Natural killer cell (primary cell): ENCODE results near the gene RNU6-1. TPM values are rescaled to one million over a fixed set of nuclear protein-coding genes. Genes with fewer than 3 reads are reported as not detected.

Experiments
- ATAC-seq, 3 donors: fragments of 150-1000 bp in 2 of 3; fragments of 200-7000 bp in 1 of 3; cut with Tn5 transposase; 1 replicate in 1 of 3; 2 replicates in 2 of 3; pipeline ENCODE4 v1.10.0; 2021; ENCODE audit warnings: mild to moderate bottlenecking in 2 of 3, moderate library complexity in 2 of 3
- DNase-seq, 2 donors: peaks; one replicate each; pipeline versions ENCODE4 v3.0.0 to v3.0.0-alpha.2; 2013 to 2021; ENCODE audit warnings: mixed read lengths in 1 of 2
- H3K27ac ChIP-seq: one replicate; pipeline ENCODE4 v1.5.1; 2013; ENCODE audit warnings: mild to moderate bottlenecking, low read length
- H3K27me3 ChIP-seq: one replicate; pipeline ENCODE4 v1.6.1; 2013; ENCODE audit warnings: low read length; ENCODE audit not compliant: control insufficient read depth, insufficient read depth
- H3K36me3 ChIP-seq: one replicate; pipeline ENCODE4 v1.6.1; 2013; ENCODE audit warnings: low read length; ENCODE audit not compliant: control insufficient read depth, insufficient read depth
- H3K4me1 ChIP-seq: one replicate; pipeline ENCODE4 v1.6.1; 2013; ENCODE audit warnings: low read length; ENCODE audit not compliant: control insufficient read depth, insufficient read depth
- H3K4me3 ChIP-seq: one replicate; pipeline ENCODE4 v1.5.1; 2013; ENCODE audit warnings: low read length
- H3K9me3 ChIP-seq: one replicate; pipeline ENCODE4 v1.6.1; 2013; ENCODE audit warnings: low read length; ENCODE audit not compliant: control insufficient read depth, insufficient read depth
- H3K27ac Mint-ChIP-seq, 2 donors: one replicate each; pipeline ENCODE4 v1.8.0; 2022; ENCODE audit warnings: mild to moderate bottlenecking in 2 of 2, mixed read lengths in 2 of 2, moderate library complexity in 1 of 2
- H3K27me3 Mint-ChIP-seq, 2 donors: one replicate each; pipeline ENCODE4 v1.8.0; 2022; ENCODE audit warnings: low read depth in 2 of 2, mixed read lengths in 2 of 2
- H3K36me3 Mint-ChIP-seq: one replicate; pipeline ENCODE4 v1.8.0; 2022; ENCODE audit warnings: mixed read lengths
- H3K4me1 Mint-ChIP-seq, 2 donors: one replicate each; pipeline ENCODE4 v1.8.0; 2022; ENCODE audit warnings: mixed read lengths in 2 of 2
- H3K4me3 Mint-ChIP-seq: one replicate; pipeline ENCODE4 v1.8.0; 2022; ENCODE audit warnings: mild to moderate bottlenecking, moderate library complexity, mixed read lengths
- H3K9me3 Mint-ChIP-seq, 2 donors: one replicate each; pipeline ENCODE4 v1.8.0; 2022; ENCODE audit warnings: mixed read lengths in 2 of 2
- WGBS: methylation state at CpG from one replicate; pipeline ENCODE4 v1.1.7; 2013; ENCODE audit warnings: missing lambda C conversion rate; ENCODE audit not compliant: insufficient coverage; 5-methylcytosine and 5-hydroxymethylcytosine counted together
- intact Hi-C: fragments of 100-400 bp; cut with micrococcal nuclease; formaldehyde crosslinking; loops from one replicate; pipeline ENCODE4 v1.14.2; 2022
- total RNA-seq, 4 donors: library from RNA; stranded (reverse); fragments of 120-200 nt in 1 of 4; gene quantifications; one replicate each; pipeline versions ENCODE4 v1.2.3 to v1.2.4, GENCODE V29; 2013 to 2022
- TF ChIP-seq, protein P1 (sequence below): fragments of 200-600 bp; IDR thresholded peaks from one replicate; pipeline ENCODE4 v1.8.0; 2022; ENCODE audit warnings: antibody characterized with exemption

Gene RNU6-1
- total RNA-seq, 3 donors from 2014 or later (not counting 1 experiment from before 2014, with no cell fraction given) = not detected

DNA sequence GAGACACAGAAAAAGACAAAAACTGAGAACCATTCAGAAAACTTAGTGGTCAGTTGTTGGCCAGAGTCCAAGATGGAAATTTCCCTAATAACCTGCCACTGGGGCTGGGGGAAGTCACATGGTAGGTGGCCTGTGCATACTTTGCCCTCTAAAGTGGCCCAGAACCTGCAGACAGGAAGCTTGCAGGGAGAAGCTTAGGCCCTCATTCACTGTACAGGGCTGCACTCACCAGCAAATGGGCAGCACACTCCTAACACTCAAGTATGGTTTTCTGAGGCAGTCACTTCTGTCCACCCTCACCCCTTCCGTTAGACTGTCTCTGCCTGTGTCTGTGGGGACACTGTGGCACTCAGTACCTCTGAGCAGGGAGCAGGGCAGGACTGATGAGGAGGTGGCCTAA is 14.5 kb upstream of the RNU6-1 start:
- Histone ChIP-seq H3K4me1 (no peaks in the 10 kb centered on the region), H3K27ac (no peak overlapping the region), H3K4me3 (no peak overlapping the region), H3K9me3 (no peaks in the 10 kb centered on the region), H3K36me3 (no peaks in the 10 kb centered on the region), H3K27me3 (no peaks in the 10 kb centered on the region)
- ATAC-seq (no peak), DNase-seq (no peak)
- Mint-ChIP-seq H3K4me1 (no peaks in the 10 kb centered on the region), H3K27ac (no peak overlapping the region), H3K36me3 (no peaks in the 10 kb centered on the region), H3K27me3 (peaks cover 10 to 12% of the 10 kb centered on the region in 2 donors), H3K4me3 (no peak overlapping the region), H3K9me3 (no peaks in the 10 kb centered on the region)
- 80% methylated on average over 1 of the region's 1 CpG for WGBS
- TF ChIP-seq, protein P1, sequence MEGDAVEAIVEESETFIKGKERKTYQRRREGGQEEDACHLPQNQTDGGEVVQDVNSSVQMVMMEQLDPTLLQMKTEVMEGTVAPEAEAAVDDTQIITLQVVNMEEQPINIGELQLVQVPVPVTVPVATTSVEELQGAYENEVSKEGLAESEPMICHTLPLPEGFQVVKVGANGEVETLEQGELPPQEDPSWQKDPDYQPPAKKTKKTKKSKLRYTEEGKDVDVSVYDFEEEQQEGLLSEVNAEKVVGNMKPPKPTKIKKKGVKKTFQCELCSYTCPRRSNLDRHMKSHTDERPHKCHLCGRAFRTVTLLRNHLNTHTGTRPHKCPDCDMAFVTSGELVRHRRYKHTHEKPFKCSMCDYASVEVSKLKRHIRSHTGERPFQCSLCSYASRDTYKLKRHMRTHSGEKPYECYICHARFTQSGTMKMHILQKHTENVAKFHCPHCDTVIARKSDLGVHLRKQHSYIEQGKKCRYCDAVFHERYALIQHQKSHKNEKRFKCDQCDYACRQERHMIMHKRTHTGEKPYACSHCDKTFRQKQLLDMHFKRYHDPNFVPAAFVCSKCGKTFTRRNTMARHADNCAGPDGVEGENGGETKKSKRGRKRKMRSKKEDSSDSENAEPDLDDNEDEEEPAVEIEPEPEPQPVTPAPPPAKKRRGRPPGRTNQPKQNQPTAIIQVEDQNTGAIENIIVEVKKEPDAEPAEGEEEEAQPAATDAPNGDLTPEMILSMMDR = no peak
- intact Hi-C loops = no loop called here

DNA sequence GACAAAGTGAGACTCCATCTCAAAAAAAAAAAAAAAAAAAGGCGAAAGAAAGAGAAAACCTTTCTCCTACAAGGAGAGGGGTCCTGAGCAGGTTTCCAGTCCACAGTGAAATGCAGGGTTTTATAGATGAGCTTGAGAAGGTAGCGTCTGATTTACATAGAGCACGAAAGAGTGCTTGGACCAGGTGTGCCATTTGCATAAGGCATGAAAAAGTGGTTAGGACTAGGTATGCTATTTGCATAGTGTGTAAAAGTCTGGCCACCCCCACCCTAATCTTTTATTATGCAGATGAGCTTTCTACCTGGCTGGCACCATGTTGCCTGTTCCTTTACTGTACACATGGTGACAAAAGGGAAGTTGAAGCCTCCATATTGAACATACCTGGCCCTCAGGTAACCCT is 13.6 kb upstream of the RNU6-1 start:
- Mint-ChIP-seq H3K4me3 (no peak overlapping the region), H3K27ac (no peak overlapping the region), H3K4me1 (no peaks in the 10 kb centered on the region), H3K36me3 (no peaks in the 10 kb centered on the region), H3K9me3 (no peaks in the 10 kb centered on the region), H3K27me3 (peaks cover 10 to 12% of the 10 kb centered on the region in 2 donors)
- no peak overlapping the region for H3K27ac ChIP-seq
- DNase-seq (no peak), ATAC-seq (no peak)
- no peaks in the 10 kb centered on the region for H3K4me1 ChIP-seq
- H3K9me3 ChIP-seq = no peaks in the 10 kb centered on the region
- TF ChIP-seq, protein P1 = no peak
- H3K36me3 ChIP-seq = no peaks in the 10 kb centered on the region
- 75% methylated on average over 2 of the region's 3 CpGs for WGBS
- no peak overlapping the region for H3K4me3 ChIP-seq
- H3K27me3 ChIP-seq = no peaks in the 10 kb centered on the region
- intact Hi-C loops = no loop called here

DNA sequence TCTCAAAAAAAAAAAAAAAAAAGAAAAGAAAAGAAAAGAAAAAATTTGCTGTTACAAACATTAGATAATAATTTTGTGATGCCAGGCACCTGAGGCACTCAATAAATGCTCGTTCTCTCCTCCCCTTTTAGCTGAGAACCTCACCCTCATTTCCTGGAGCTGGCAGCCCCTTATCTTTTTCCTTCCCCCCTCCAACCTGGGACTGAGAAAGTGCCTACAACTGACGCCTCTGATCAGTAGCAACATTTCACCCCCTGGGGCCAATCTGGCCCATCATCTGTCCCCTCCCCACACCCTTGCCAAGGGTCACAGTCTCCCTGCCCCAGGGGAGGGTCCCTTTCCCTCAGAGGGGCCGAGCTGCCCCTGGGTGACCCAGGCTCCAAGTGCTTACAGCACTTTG is 12.6 kb upstream of the RNU6-1 start:
- Mint-ChIP-seq H3K27me3 (peaks cover 15 to 19% of the 10 kb centered on the region in 2 donors), H3K4me1 (no peaks in the 10 kb centered on the region), H3K27ac (no peak overlapping the region), H3K9me3 (no peaks in the 10 kb centered on the region), H3K36me3 (no peaks in the 10 kb centered on the region), H3K4me3 (no peak overlapping the region)
- Histone ChIP-seq H3K27ac (no peak overlapping the region), H3K27me3 (no peaks in the 10 kb centered on the region), H3K36me3 (no peaks in the 10 kb centered on the region), H3K9me3 (no peaks in the 10 kb centered on the region), H3K4me1 (no peaks in the 10 kb centered on the region), H3K4me3 (no peak overlapping the region)
- TF ChIP-seq, protein P1 = no peak
- DNase-seq (no peak), ATAC-seq (no peak)
- intact Hi-C loops = no loop called here
- WGBS = 77% methylated on average over 3 of the region's 3 CpGs

DNA sequence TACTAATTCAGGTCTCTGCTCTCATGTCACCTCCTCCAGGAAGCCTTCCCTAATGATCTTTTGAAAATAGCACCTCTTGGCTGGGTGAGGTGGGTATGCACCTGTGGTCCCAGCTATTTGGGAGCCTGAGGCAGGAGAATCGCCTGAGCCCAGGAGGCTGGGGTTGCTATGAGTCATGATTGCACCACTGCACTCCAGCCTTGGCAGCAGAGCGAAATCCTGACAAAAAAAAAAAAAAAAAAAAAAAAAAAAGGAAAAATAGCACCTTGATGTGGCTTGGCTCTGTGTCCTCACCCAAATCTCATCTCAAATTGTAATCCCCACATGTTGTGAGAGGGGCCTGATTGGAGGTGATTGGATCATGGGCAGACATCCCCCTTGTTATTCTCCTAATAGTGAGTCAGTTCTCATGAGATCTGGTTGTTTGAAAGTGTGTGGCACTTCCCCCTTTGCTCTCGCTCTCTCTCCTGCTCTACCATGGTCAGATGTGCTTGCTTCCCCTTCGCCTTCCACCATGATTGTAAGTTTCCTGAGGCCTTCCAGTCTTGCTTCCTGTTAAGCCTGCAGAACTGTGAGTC is 11.2 kb upstream of the RNU6-1 start:
- Histone ChIP-seq H3K9me3 (no peaks in the 10 kb centered on the region), H3K4me1 (no peaks in the 10 kb centered on the region), H3K36me3 (no peaks in the 10 kb centered on the region), H3K27ac (no peak overlapping the region), H3K4me3 (no peak overlapping the region), H3K27me3 (no peaks in the 10 kb centered on the region)
- no peak overlapping the region for H3K4me3 Mint-ChIP-seq
- intact Hi-C loops = no loop called here
- H3K27me3 Mint-ChIP-seq = peaks cover 15 to 20% of the 10 kb centered on the region in 2 donors
- TF ChIP-seq, protein P1 = no peak
- no peaks in the 10 kb centered on the region for H3K36me3 Mint-ChIP-seq
- 71% methylated on average over 4 of the region's 4 CpGs for WGBS
- H3K4me1 Mint-ChIP-seq = no peaks in the 10 kb centered on the region
- no peak overlapping the region for H3K27ac Mint-ChIP-seq
- no peaks in the 10 kb centered on the region for H3K9me3 Mint-ChIP-seq
- DNase-seq (no peak), ATAC-seq (no peak)
